ENCODE results near the gene ATXN7L3.

DNA sequence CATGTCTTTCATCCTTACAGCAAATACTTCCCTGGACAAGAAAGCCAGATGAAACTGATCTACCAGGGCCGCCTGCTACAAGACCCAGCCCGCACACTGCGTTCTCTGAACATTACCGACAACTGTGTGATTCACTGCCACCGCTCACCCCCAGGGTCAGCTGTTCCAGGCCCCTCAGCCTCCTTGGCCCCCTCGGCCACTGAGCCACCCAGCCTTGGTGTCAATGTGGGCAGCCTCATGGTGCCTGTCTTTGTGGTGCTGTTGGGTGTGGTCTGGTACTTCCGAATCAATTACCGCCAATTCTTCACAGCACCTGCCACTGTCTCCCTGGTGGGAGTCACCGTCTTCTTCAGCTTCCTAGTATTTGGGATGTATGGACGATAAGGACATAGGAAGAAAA lies 9.2 kb downstream of the ATXN7L3 start:
- TF ChIP-seq POLR2A (IDR thresholded peaks at IDR 0.05) (no peak), EP300 (IDR thresholded peaks at IDR 0.05) (no peak)
- TF ChIP-seq, protein P1, sequence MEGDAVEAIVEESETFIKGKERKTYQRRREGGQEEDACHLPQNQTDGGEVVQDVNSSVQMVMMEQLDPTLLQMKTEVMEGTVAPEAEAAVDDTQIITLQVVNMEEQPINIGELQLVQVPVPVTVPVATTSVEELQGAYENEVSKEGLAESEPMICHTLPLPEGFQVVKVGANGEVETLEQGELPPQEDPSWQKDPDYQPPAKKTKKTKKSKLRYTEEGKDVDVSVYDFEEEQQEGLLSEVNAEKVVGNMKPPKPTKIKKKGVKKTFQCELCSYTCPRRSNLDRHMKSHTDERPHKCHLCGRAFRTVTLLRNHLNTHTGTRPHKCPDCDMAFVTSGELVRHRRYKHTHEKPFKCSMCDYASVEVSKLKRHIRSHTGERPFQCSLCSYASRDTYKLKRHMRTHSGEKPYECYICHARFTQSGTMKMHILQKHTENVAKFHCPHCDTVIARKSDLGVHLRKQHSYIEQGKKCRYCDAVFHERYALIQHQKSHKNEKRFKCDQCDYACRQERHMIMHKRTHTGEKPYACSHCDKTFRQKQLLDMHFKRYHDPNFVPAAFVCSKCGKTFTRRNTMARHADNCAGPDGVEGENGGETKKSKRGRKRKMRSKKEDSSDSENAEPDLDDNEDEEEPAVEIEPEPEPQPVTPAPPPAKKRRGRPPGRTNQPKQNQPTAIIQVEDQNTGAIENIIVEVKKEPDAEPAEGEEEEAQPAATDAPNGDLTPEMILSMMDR (IDR thresholded peaks at IDR 0.05) = no peak

All from tibial nerve (tissue), 4 donors.